GM12878 (cell line): ENCODE data around the gene PAF1. TPM values are rescaled to one million over a fixed set of nuclear protein-coding genes. Genes with fewer than 3 reads are reported as not detected.

Experiments
- ATAC-seq: fragments of 200-7000 bp; cut with Tn5 transposase; 3 replicates; pipeline ENCODE4 v1.9.1; 2020; ENCODE audit warnings: mild to moderate bottlenecking, moderate library complexity
- BruUV-seq: library from RNA; stranded (reverse); fragments of 400-500 nt; replicated peaks from 2 replicates; lab custom pipeline; 2021; lab: Mats Ljungman, UMichigan
- CTCF ChIA-PET: fragments of 300-600 bp; sonication (Branson Sonifier 250); formaldehyde crosslinking; extraction: SDS; loops from one replicate; lab custom pipeline; 2021; ENCODE audit warnings: inconsistent platforms; lab: Yijun Ruan, JAX
- POLR2A ChIA-PET: fragments of 350-600 bp; formaldehyde crosslinking; extraction: SDS; loops from one replicate; lab custom pipeline; 2021; ENCODE audit warnings: inconsistent platforms; lab: Charles Lee
- RAD21 ChIA-PET: fragments of 300-600 bp; sonication (Branson Sonifier 250); formaldehyde crosslinking; loops from one replicate; lab custom pipeline; 2023; ENCODE audit warnings: antibody characterized with exemption; ENCODE audit not compliant: unreplicated experiment; lab: Charles Lee
- SMC1A ChIA-PET: fragments of 300-600 bp; sonication (Branson Sonifier 250); formaldehyde crosslinking; loops from one replicate; lab custom pipeline; 2023; ENCODE audit not compliant: unreplicated experiment, uncharacterized antibody; lab: Charles Lee
- DNase-seq: peaks from one replicate; pipeline ENCODE4 v3.0.0-alpha.2; 2011; ENCODE audit warnings: low read depth, low spot score
- FAIRE-seq: peaks from 3 replicates; lab custom pipeline; 2011; peaks lifted over from hg19 to GRCh38; lab: Jason Lieb, UNC
- H2AFZ ChIP-seq: 2 replicates; pipeline ENCODE4 v1.6.0; 2011; ENCODE audit warnings: low read depth, low read length, control low read depth; ENCODE audit not compliant: control insufficient read depth
- H3K27ac ChIP-seq: 2 replicates; pipeline ENCODE4 v1.5.1; 2011; ENCODE audit warnings: control low read depth; ENCODE audit not compliant: control insufficient read depth, insufficient read depth
- H3K27me3 ChIP-seq, 2 experiments: replicated peaks in 1 of 2; 2 replicates each; pipeline versions ENCODE4 v1.6.0 to v1.6.1; 2011; ENCODE audit warnings: low read length in 1 of 2; ENCODE audit not compliant: control insufficient read depth in 2 of 2, insufficient read depth in 2 of 2
- H3K36me3 ChIP-seq, 2 experiments: 2 replicates each; pipeline ENCODE4 v1.5.1; 2011; ENCODE audit warnings: low read length in 1 of 2; ENCODE audit not compliant: control insufficient read depth in 2 of 2, insufficient read depth in 2 of 2
- H3K4me1 ChIP-seq: 2 replicates; pipeline ENCODE4 v1.6.1; 2011; ENCODE audit warnings: mild to moderate bottlenecking, low read length, moderate library complexity, mixed read lengths; ENCODE audit not compliant: control insufficient read depth, insufficient read depth
- H3K4me2 ChIP-seq: 2 replicates; pipeline ENCODE4 v1.6.0; 2011; ENCODE audit warnings: control low read depth; ENCODE audit not compliant: control insufficient read depth, insufficient read depth
- H3K4me3 ChIP-seq: fragments of 200-600 bp; sonication (generic); 2 replicates; pipeline ENCODE4 v1.5.1; 2016
- H3K79me2 ChIP-seq: 2 replicates; pipeline ENCODE4 v1.6.0; 2011; ENCODE audit warnings: low read length; ENCODE audit not compliant: control insufficient read depth, insufficient read depth
- H3K9ac ChIP-seq: 2 replicates; pipeline ENCODE4 v1.8.0; 2011; ENCODE audit warnings: low read length, control low read depth, mixed read lengths; ENCODE audit not compliant: control insufficient read depth, insufficient read depth
- H3K9me3 ChIP-seq: replicated peaks from 3 replicates; pipeline ENCODE4 v1.5.1; 2011; ENCODE audit warnings: mild to moderate bottlenecking, low read length; ENCODE audit not compliant: control insufficient read depth, insufficient read depth
- H4K20me1 ChIP-seq: 2 replicates; pipeline ENCODE4 v1.6.0; 2011; ENCODE audit not compliant: control insufficient read depth, insufficient read depth
- BCL3 ChIP-seq: IDR thresholded peaks from 2 replicates; pipeline ENCODE4 v1.6.1; 2011; ENCODE audit warnings: borderline replicate concordance, low read depth, mild to moderate bottlenecking, moderate library complexity, low read length; ENCODE audit not compliant: insufficient read depth, poor library complexity, severe bottlenecking
- CTCF ChIP-seq, 3 experiments: IDR thresholded peaks in 2 of 3; conservative IDR thresholded peaks in 1 of 3; 2 replicates each; pipeline ENCODE4 v1.5.1; 2011; ENCODE audit warnings: low read depth in 3 of 3, low read length in 3 of 3, mild to moderate bottlenecking in 3 of 3, control low read depth in 2 of 3, moderate library complexity in 2 of 3, inconsistent platforms in 1 of 3, mixed read lengths in 1 of 3; ENCODE audit not compliant: control insufficient read depth in 2 of 3, insufficient read depth in 1 of 3; ENCODE audit errors: extremely low read depth in 1 of 3
- FOXM1 ChIP-seq: IDR thresholded peaks from 2 replicates; pipeline ENCODE4 v1.6.1; 2012; ENCODE audit warnings: low read depth, mild to moderate bottlenecking, inconsistent platforms, low read length, moderate library complexity
- RB1 ChIP-seq: fragments of 450-650 bp; formaldehyde crosslinking; IDR thresholded peaks from 2 replicates; pipeline ENCODE4 v1.6.1; 2017; ENCODE audit warnings: mild to moderate bottlenecking, borderline replicate concordance
- WGBS: methylation state at CpG from one replicate; pipeline ENCODE4 v1.1.6; 2016; ENCODE audit warnings: low lambda C conversion rate; ENCODE audit not compliant: insufficient replicate concordance, insufficient coverage; ENCODE audit errors: missing lambda C conversion rate; 5-methylcytosine and 5-hydroxymethylcytosine counted together
- in situ Hi-C: fragments of 300-500 bp; cut with MboI; formaldehyde crosslinking; loops from 9 replicates; pipeline ENCODE4 v1.14.3; 2018; ENCODE audit warnings: mixed read lengths
- intact Hi-C: fragments of 100-400 bp; cut with micrococcal nuclease; formaldehyde crosslinking; loops from one replicate; pipeline ENCODE4 v1.14.2; 2022; ENCODE audit not compliant: unreplicated experiment
- polyA plus RNA-seq, 11 experiments: library from polyadenylated mRNA; depleted of rRNA in 4 of 11; unstranded in 6 of 11; stranded (reverse) in 5 of 11; fragments of >200 nt; fragmentation: Nextera tagmentation in 4 of 11; fragmentation: Illumina TruSeq in 1 of 11; extraction: Ambion mirVana in 4 of 11; extraction: Trizol in 1 of 11; gene quantifications; 1 replicate in 1 of 11; 2 replicates in 10 of 11; pipeline versions ENCODE4 v1.2.1 to v1.2.3, GENCODE V29; 2011 to 2016; ENCODE audit warnings: inconsistent platforms in 2 of 11, missing spikeins in 2 of 11, low read depth in 1 of 11
- total RNA-seq, 4 experiments: library from RNA; depleted of rRNA in 3 of 4; stranded (reverse); fragments of >200 nt in 3 of 4; fragmentation: Illumina TruSeq in 1 of 4; extraction: Trizol in 1 of 4; gene quantifications; 2 replicates each; pipeline versions ENCODE4 v1.2.1 to v1.2.3, GENCODE V29; 2013 to 2021

Gene PAF1
- total and polyA plus RNA-seq, 10 of the 15 experiments (the other 5 are each of a cell fraction or from before 2014, with no cell fraction given): 1.7 to 45.8 (median 39.6) TPM

GRCh38 chr19:39415111-39416046, 24.5 kb upstream of the PAF1 start:
- ChIA-PET SMC1A (interaction anchor here (1.0 to 1.6 kb wide), 3 partner anchors 12 to 17 kb away, joined by 3 to 5 read pairs (median 4); no protein-coding TSS in a partner anchor), RAD21 (interaction anchor here (1.0 to 1.5 kb wide), 3 partner anchors 17 to 88 kb away, joined by 3 to 4 read pairs (median 3); partner anchors contain the start of gene RPS16), CTCF (interaction anchor here (1.0 kb wide), 3 partner anchors 14 to 25 kb away, joined by 3 to 4 read pairs (median 4); no protein-coding TSS in a partner anchor), POLR2A (interaction anchor here (0.6 to 2.3 kb wide), 4 partner anchors 17 to 29 kb away, joined by 3 to 8 read pairs (median 5); no protein-coding TSS in a partner anchor)
- H3K36me3 ChIP-seq: peaks cover 6 to 8% of the 10 kb centered on the region in 2 experiments; a peak in 3 of 4 replicates
- H3K4me3 ChIP-seq: peak overlapping the region; percentile 98; the same call in 1 of the 2 replicates
- in situ Hi-C loops: no loop called here
- DNase-seq (no peak), ATAC-seq (no peak), FAIRE-seq (no peak)
- WGBS: 92% methylated on average over 33 of the region's 35 CpGs
- no peaks in the 10 kb centered on the region for H4K20me1 ChIP-seq
- intact Hi-C loops: loop anchor here (10.0 kb wide), 1 partner anchor 119 kb away; the partner anchor contains the start of gene EID2B
- H3K27ac ChIP-seq: no peak overlapping the region
- H3K27me3 ChIP-seq: no peaks in the 10 kb centered on the region
- no peaks in the 10 kb centered on the region for H3K9me3 ChIP-seq
- BruUV-seq: no TSS peak
- H2AFZ ChIP-seq: no peak overlapping the region
- H3K79me2 ChIP-seq: peaks cover 27% of the 10 kb centered on the region
- H3K4me1 ChIP-seq: peaks cover 12% of the 10 kb centered on the region
- H3K9ac ChIP-seq: no peak overlapping the region
- H3K4me2 ChIP-seq: peak overlapping the region; percentile 11; the same call in 1 of the 2 replicates
- TF ChIP-seq FOXM1: no peak
- TF ChIP-seq BCL3: no peak
- TF ChIP-seq RB1: no peak
- 0 out of 6 replicates have a peak, but pooled peaks of 1 of the 3 experiments have one; percentile 14 for TF ChIP-seq CTCF (IDR thresholded peaks at IDR 0.05 in 2 of 3, conservative IDR thresholded peaks at IDR 0.05 in 1 of 3; ENCODE audit: control insufficient read depth in 2 of 3, extremely low read depth in 1 of 3, insufficient read depth in 1 of 3, low read depth in 3 of 3, low read length in 3 of 3)
- TF ChIP-seq, all 136 proteins: peak for 1
